K562 (cell line): ENCODE results near the gene SERPINB12.

ENCODE experiments used
- CTCF ChIP-seq, 3 experiments: IDR thresholded peaks in 2 of 3; conservative IDR thresholded peaks in 1 of 3; 2 replicates each; pipeline ENCODE4 v1.5.1; 2011 to 2012; ENCODE audit warnings: low read length in 3 of 3, mild to moderate bottlenecking in 3 of 3, control low read depth in 2 of 3, improper control_type of control experiment in 1 of 3, inconsistent platforms in 1 of 3, low read depth in 1 of 3, mixed read lengths in 1 of 3, moderate library complexity in 1 of 3; ENCODE audit not compliant: insufficient read depth in 2 of 3
- HMG20B ChIP-seq: fragments of 250-450 bp; sonication (Bioruptor Pico); IDR thresholded peaks from 2 replicates; pipeline ENCODE4 v1.5.0; 2021; ENCODE audit warnings: mild to moderate bottlenecking
- SMC3 ChIP-seq: conservative IDR thresholded peaks from 2 replicates; pipeline ENCODE4 v1.6.1; 2011; ENCODE audit warnings: low read depth, low read length, improper control_type of control experiment; ENCODE audit not compliant: insufficient read depth
- TAF15 ChIP-seq: fragments of 200-400 bp; formaldehyde crosslinking; IDR thresholded peaks from 2 replicates; pipeline ENCODE4 v1.6.1; 2017; ENCODE audit warnings: mild to moderate bottlenecking, low read depth, low read length, moderate library complexity
- XRCC3 ChIP-seq: fragments of 450-650 bp; IDR thresholded peaks from 2 replicates; pipeline ENCODE4 v1.6.1; 2017; ENCODE audit warnings: mild to moderate bottlenecking, moderate library complexity
- ZC3H4 ChIP-seq: sonication (generic); formaldehyde crosslinking; IDR thresholded peaks from 2 replicates; pipeline ENCODE4 v1.9.0; 2021; ENCODE audit warnings: missing genetic modification reagents, borderline replicate concordance

GRCh38 chr18:63545000-63545399 lies 2.8 kb downstream of the SERPINB12 start:
- TF ChIP-seq XRCC3, result no peak
- TF ChIP-seq ZC3H4, result no peak
- TF ChIP-seq HMG20B (CRISPR knock-in tag), result no peak
- TF ChIP-seq TAF15, result no peak
- no peak for TF ChIP-seq SMC3
- no peak for TF ChIP-seq CTCF (IDR thresholded peaks at IDR 0.05 in 2 of 3, conservative IDR thresholded peaks at IDR 0.05 in 1 of 3; ENCODE audit: insufficient read depth in 2 of 3, low read depth in 1 of 3, low read length in 3 of 3)
